GM23248 (cell line): ENCODE results near the gene ACTN4.

Source experiments
- EZH2 ChIP-seq: fragments of 200-600 bp; sonication (generic); IDR thresholded peaks from 2 replicates; pipeline ENCODE4 v1.6.1; 2018; ENCODE audit warnings: antibody characterized with exemption, mild to moderate bottlenecking; ENCODE audit not compliant: insufficient read depth, poor library complexity, severe bottlenecking
- EZH2phosphoT487 ChIP-seq: fragments of 200-600 bp; sonication (generic); IDR thresholded peaks from 2 replicates; pipeline ENCODE4 v1.6.1; 2018; ENCODE audit warnings: antibody characterized with exemption, moderate library complexity, mild to moderate bottlenecking, low read depth; ENCODE audit not compliant: insufficient read depth

DNA sequence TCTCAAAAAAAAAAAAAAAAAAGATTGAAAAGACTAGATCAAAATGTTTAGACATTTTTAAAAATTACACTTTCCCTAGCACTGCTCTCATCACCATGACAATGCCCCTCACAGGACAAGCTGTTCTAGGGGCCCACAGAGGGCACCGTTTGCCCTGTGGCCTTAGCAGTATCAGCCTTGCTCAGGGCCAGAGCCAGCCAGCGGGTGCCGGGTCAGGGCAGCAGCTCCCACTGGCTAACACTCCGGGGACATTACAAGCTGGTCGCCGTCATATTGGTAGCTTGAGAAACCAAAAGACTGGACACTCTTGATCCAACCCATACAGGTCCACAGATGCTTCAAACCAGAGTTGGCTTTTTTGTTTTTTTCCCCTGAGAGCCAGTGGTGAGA lies 78.8 kb downstream of the ACTN4 start:
- TF ChIP-seq EZH2 (no peak), EZH2phosphoT487 (no peak)
